CD14-positive monocyte (primary cell): ENCODE measurements around the gene COX10. TPM values are rescaled to one million over a fixed set of nuclear protein-coding genes. Genes with fewer than 3 reads are reported as not detected.

Experiments
- DNase-seq, 3 donors: peaks; one replicate each; pipeline ENCODE4 v3.0.0-alpha.2; 2011 to 2022
- H2AFZ ChIP-seq: 2 replicates; pipeline ENCODE4 v1.6.0; 2012; ENCODE audit warnings: mild to moderate bottlenecking, low read depth, low read length, inconsistent platforms; ENCODE audit not compliant: insufficient read depth, poor library complexity, severe bottlenecking
- H3K27ac ChIP-seq, 2 donors: 1 replicate in 1 of 2; 2 replicates in 1 of 2; pipeline ENCODE4 v1.5.1; 2012 to 2013; ENCODE audit warnings: low read length in 2 of 2, control low read depth in 1 of 2, inconsistent platforms in 1 of 2, low read depth in 1 of 2, mild to moderate bottlenecking in 1 of 2
- H3K27me3 ChIP-seq, 2 donors: one replicate each; pipeline versions ENCODE4 v1.6.0 to v1.6.1; 2011 to 2013; ENCODE audit warnings: low read length in 2 of 2; ENCODE audit not compliant: control insufficient read depth in 2 of 2, insufficient read depth in 2 of 2
- H3K36me3 ChIP-seq, 2 donors: replicated peaks in 1 of 2; 1 replicate in 1 of 2; 2 replicates in 1 of 2; pipeline versions ENCODE4 v1.5.1 to v1.6.1; 2012 to 2013; ENCODE audit warnings: low read length in 2 of 2, control low read depth in 1 of 2, inconsistent platforms in 1 of 2, mild to moderate bottlenecking in 1 of 2; ENCODE audit not compliant: insufficient read depth in 2 of 2, control insufficient read depth in 1 of 2
- H3K4me1 ChIP-seq, 2 donors: 1 replicate in 1 of 2; 2 replicates in 1 of 2; pipeline versions ENCODE4 v1.5.1 to v1.6.1; 2012 to 2013; ENCODE audit warnings: low read length in 2 of 2, control low read depth in 1 of 2, inconsistent platforms in 1 of 2, mild to moderate bottlenecking in 1 of 2, moderate library complexity in 1 of 2; ENCODE audit not compliant: insufficient read depth in 2 of 2, control insufficient read depth in 1 of 2
- H3K4me2 ChIP-seq: replicated peaks from 2 replicates; pipeline ENCODE3; 2012; ENCODE audit warnings: low read length, moderate library complexity, mild to moderate bottlenecking; ENCODE audit not compliant: poor library complexity, severe bottlenecking; ENCODE audit errors: extremely low read depth
- H3K4me3 ChIP-seq, 3 experiments: fragments of 200-600 bp in 1 of 3; sonication (generic) in 1 of 3; replicated peaks in 1 of 3; 1 replicate in 2 of 3; 2 replicates in 1 of 3; pipeline ENCODE4 v1.5.1; 2011 to 2013; ENCODE audit warnings: low read length in 3 of 3, mild to moderate bottlenecking in 3 of 3, control low read depth in 2 of 3, low read depth in 2 of 3, inconsistent platforms in 1 of 3, moderate library complexity in 1 of 3
- H3K79me2 ChIP-seq: 2 replicates; pipeline ENCODE4 v1.6.0; 2012; ENCODE audit warnings: mild to moderate bottlenecking, control low read depth, inconsistent platforms, low read length, moderate library complexity; ENCODE audit not compliant: insufficient read depth
- H3K9ac ChIP-seq: 2 replicates; pipeline ENCODE4 v1.6.0; 2017; ENCODE audit warnings: low read length, mild to moderate bottlenecking; ENCODE audit not compliant: insufficient read depth, poor library complexity, severe bottlenecking
- H3K9me3 ChIP-seq, 2 donors: replicated peaks in 1 of 2; 1 replicate in 1 of 2; 2 replicates in 1 of 2; pipeline versions ENCODE4 v1.5.1 to v1.6.1; 2012 to 2013; ENCODE audit warnings: low read length in 2 of 2, control low read depth in 1 of 2; ENCODE audit not compliant: control insufficient read depth in 1 of 2, insufficient read depth in 1 of 2
- H4K20me1 ChIP-seq: 2 replicates; pipeline ENCODE4 v1.6.0; 2012; ENCODE audit warnings: mild to moderate bottlenecking, low read length, control low read depth, moderate library complexity; ENCODE audit not compliant: insufficient read depth
- H3K27ac Mint-ChIP-seq, 7 donors: one replicate each; pipeline ENCODE4 v1.8.0; 2020; ENCODE audit warnings: mild to moderate bottlenecking in 7 of 7, mixed read lengths in 7 of 7, moderate library complexity in 6 of 7, inconsistent platforms in 2 of 7
- H3K27me3 Mint-ChIP-seq, 3 donors: one replicate each; pipeline ENCODE4 v1.8.0; 2021 to 2022; ENCODE audit warnings: low read depth in 3 of 3, mild to moderate bottlenecking in 3 of 3, mixed read lengths in 3 of 3, moderate library complexity in 3 of 3, inconsistent platforms in 1 of 3
- H3K36me3 Mint-ChIP-seq, 2 donors: one replicate each; pipeline ENCODE4 v1.8.0; 2020; ENCODE audit warnings: mixed read lengths in 2 of 2, inconsistent platforms in 1 of 2, mild to moderate bottlenecking in 1 of 2
- H3K4me1 Mint-ChIP-seq: one replicate; pipeline ENCODE4 v1.8.0; 2020; ENCODE audit warnings: mild to moderate bottlenecking, mixed read lengths
- H3K4me3 Mint-ChIP-seq, 2 donors: one replicate each; pipeline ENCODE4 v1.8.0; 2020; ENCODE audit warnings: mild to moderate bottlenecking in 2 of 2, mixed read lengths in 2 of 2, moderate library complexity in 1 of 2
- H3K9me3 Mint-ChIP-seq, 7 donors: one replicate each; pipeline ENCODE4 v1.8.0; 2020 to 2022; ENCODE audit warnings: mixed read lengths in 7 of 7, mild to moderate bottlenecking in 6 of 7, moderate library complexity in 6 of 7, inconsistent platforms in 2 of 7
- CTCF ChIP-seq: fragments of 200-600 bp; IDR thresholded peaks from one replicate; pipeline ENCODE4 v1.8.0; 2022; ENCODE audit warnings: antibody characterized with exemption, mild to moderate bottlenecking
- WGBS: methylation state at CpG from one replicate; pipeline ENCODE4 v1.1.5; 2013; ENCODE audit warnings: missing lambda C conversion rate; ENCODE audit not compliant: insufficient coverage; 5-methylcytosine and 5-hydroxymethylcytosine counted together
- intact Hi-C, 2 donors: fragments of 100-400 bp; cut with micrococcal nuclease; formaldehyde crosslinking; loops; one replicate each; pipeline versions ENCODE4 v1.15.0 to v1.15.1; 2023
- polyA plus RNA-seq, 3 donors: library from polyadenylated mRNA; depleted of rRNA in 1 of 3; unstranded in 2 of 3; stranded (reverse) in 1 of 3; fragments of 300-500 nt in 2 of 3; fragments of >200 nt in 1 of 3; fragmentation: Illumina TruSeq in 2 of 3; gene quantifications; 1 replicate in 2 of 3; 2 replicates in 1 of 3; pipeline ENCODE4 v1.2.3, GENCODE V29; 2012 to 2021

Gene COX10
- polyA plus RNA-seq, 3 donors = 8.2 to 15.2 (median 11.3) TPM

GRCh38 chr17:14143688-14144087 lies 74.4 kb downstream of the COX10 start:
- Histone ChIP-seq H3K27me3 (no peaks in the 10 kb centered on the region), H4K20me1 (no peaks in the 10 kb centered on the region), H3K4me3 (no peak overlapping the region), H3K36me3 (no peaks in the 10 kb centered on the region), H3K79me2 (no peaks in the 10 kb centered on the region), H3K9ac (no peak overlapping the region), H2AFZ (no peak overlapping the region), H3K4me1 (no peaks in the 10 kb centered on the region), H3K9me3 (no peaks in the 10 kb centered on the region), H3K27ac (no peak overlapping the region), H3K4me2 (no peak overlapping the region)
- no peak for TF ChIP-seq CTCF
- no peak overlapping the region for H3K4me3 Mint-ChIP-seq
- H3K9me3 Mint-ChIP-seq = peaks cover 0 to 4% (median 1%) of the 10 kb centered on the region in 7 donors
- no peak overlapping the region for H3K27ac Mint-ChIP-seq
- H3K36me3 Mint-ChIP-seq = no peaks in the 10 kb centered on the region
- no peaks in the 10 kb centered on the region for H3K27me3 Mint-ChIP-seq
- peaks cover 5% of the 10 kb centered on the region for H3K4me1 Mint-ChIP-seq
- intact Hi-C loops = no loop called here
- DNase-seq = no peak
- WGBS = 80% methylated on average over 1 of the region's 3 CpGs

- Histone ChIP-seq H2AFZ (no peak overlapping the region), H3K36me3 (no peaks in the 10 kb centered on the region), H3K4me2 (no peak overlapping the region), H3K27me3 (no peaks in the 10 kb centered on the region), H3K4me3 (no peak overlapping the region), H3K9ac (no peak overlapping the region), H4K20me1 (no peaks in the 10 kb centered on the region), H3K9me3 (no peaks in the 10 kb centered on the region), H3K27ac (no peak overlapping the region), H3K79me2 (no peaks in the 10 kb centered on the region), H3K4me1 (no peaks in the 10 kb centered on the region)
- no peak for TF ChIP-seq CTCF
- WGBS = no CpG with 5 or more reads among the region's 4 CpGs
- H3K27me3 Mint-ChIP-seq = no peaks in the 10 kb centered on the region
- H3K4me3 Mint-ChIP-seq = no peak overlapping the region
- H3K9me3 Mint-ChIP-seq = peaks cover 0 to 4% (median 1%) of the 10 kb centered on the region in 7 donors
- H3K4me1 Mint-ChIP-seq = peaks cover 5% of the 10 kb centered on the region
- intact Hi-C loops = no loop called here
- H3K36me3 Mint-ChIP-seq = no peaks in the 10 kb centered on the region
- DNase-seq = no peak
- no peak overlapping the region for H3K27ac Mint-ChIP-seq
Measured at GRCh38 chr17:14144508-14144907, 75.2 kb downstream of the COX10 start.
